GM19452 (cell line): Measurements from ENCODE around the gene ASXL2.

Source experiments
- ATAC-seq: cut with Tn5 transposase; IDR thresholded peaks from one replicate; pipeline ENCODE4 v1.9.1; 2021; ENCODE audit not compliant: unreplicated experiment

Gene ASXL2

DNA sequence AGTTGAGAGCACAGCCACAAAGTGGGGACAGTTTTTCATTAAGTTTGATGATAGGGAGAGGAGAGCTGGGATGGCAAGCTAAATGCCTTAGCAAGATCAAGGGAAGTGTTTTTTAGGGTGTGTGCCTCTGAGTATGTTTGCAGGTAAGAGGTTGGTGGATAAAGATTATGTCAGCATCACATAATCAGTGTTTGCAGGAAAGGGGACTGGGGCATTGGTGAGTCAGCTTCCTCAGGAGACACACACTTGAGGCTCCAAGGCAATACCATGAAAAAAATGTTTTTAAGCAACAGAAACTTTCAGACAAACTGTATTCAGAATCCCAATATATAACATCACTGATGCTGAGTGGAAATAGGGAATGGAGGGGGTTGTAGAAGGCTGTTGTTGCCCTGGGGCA, 179.5 kb downstream of the ASXL2 start:
- ATAC-seq, result no peak

DNA sequence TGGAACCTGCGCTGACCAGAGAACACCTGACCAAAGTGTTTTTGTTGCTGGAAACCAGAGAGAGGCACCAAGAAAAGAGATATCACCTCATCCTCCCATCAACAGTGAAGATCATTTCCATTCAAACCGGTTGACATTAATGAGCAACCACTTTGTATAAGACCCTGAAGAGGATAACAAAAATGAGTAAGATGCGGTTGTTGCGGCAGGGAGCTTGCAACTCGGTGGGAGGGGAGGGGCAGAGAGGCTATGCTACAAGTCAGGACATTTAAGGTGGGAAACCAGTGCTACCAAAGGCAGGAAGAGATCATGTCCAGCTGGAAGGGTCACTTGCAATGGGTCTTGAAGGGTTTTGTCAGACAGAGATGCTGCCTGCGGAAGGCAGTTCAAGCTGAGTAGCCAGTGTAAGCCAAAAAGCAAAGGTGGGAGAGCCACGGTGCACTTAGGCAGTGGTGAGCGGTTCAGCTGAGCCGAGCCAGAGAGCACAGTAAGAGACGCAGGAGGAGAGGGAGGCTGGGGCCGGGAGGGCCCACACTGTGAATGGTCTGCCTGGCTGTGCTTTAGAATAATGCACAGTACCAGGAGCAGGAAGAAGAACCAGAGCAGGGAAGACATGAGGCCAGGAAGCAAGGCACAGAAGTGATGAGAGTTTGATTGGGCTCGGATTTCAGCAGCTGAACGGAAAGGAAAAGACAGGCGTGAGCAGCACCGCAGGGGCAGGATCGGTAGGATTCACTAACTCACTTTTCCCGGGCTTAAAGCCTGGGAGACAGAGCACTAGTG, 180.5 kb downstream of the ASXL2 start:
- no peak for ATAC-seq

DNA sequence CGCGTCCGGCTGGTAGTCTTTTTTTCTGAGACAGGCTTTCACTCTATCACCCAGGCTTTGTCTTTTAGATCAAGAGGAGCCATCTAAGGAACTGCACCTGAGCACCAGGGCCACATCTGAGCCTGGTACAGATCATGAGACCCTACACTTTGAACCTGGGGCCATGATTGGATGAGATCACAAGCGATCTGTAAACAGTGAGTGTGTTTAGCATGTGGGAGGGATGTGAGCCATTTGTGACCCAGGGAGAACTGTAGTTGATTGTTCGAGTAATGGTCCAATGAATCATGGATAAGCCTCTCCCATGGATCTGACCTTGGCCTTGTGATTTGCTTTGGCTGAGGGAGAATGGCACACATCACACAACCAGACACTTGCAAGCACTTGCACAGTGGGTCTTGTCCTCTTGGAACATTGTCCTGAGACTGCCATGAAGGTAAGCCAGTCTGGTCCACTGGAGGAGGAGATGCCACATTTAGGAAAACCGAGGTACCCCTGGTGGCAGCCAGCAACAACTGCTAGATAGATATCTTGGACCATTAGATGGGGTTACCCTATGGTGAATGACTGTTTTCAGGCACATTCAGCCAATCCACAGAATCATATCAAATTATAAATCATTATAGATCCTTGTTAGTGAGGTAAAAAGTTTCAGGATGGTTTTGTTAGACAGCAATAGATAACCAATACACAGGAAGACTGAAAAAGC, 185.4 kb downstream of the ASXL2 start:
- ATAC-seq, result no peak

DNA sequence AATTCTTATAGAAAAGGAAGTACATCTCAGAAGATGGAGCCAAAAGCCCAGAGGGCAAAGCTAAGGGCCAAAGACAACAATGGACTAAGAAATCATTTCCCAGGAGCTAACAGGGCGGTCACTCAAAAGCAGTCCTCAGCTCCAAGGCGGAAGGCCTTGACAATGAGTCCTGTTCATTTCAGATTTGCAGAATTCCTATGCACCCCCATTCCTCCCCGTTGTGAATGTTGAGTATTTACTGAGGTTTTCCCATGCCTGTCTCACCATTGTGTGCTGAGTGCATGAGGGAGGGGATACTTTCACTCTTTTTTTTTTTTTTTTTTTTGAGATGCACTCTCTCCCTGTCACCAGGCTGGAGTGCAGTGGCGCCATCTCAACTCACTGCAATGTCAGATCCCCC, 186.1 kb downstream of the ASXL2 start:
- no peak for ATAC-seq

DNA sequence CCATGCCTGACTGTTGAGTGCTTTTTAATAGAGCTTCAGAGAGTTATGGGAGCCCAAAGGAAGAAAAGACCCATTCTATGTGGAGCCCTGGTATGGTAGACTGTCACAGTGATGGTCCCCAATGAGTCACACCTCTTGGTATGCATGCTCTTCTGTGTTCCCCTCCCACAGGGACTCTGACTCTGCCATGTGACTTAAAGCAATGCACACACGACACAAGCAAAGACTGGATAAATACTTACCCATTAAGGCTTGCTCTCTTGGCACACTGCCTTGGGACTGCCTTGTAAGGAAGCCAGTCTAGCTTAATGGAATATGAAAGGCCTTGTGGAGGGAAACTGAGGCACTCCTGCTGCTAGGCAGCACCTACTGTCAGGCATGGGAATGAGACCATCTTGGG, 188.2 kb downstream of the ASXL2 start:
- ATAC-seq, result no peak

DNA sequence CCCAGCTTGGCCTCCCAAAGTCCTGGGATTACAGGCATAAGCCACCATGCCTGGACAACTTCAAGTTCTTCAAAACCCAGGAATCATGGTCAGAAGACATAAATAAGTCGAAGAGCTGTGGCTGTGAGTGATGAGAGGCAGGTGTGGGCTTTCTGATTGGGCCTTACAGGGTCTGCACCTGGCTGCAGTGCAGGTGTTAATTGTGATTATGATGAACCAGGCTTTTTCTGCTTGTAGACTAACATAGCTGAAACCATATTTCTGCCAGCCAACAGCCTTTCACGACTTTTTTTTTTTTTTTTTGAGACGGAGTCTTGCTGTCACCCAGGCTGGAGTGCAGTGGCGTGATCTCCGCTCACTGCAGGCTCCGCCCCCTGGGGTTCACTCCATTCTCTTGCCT, 190.1 kb downstream of the ASXL2 start:
- ATAC-seq, result no peak

DNA sequence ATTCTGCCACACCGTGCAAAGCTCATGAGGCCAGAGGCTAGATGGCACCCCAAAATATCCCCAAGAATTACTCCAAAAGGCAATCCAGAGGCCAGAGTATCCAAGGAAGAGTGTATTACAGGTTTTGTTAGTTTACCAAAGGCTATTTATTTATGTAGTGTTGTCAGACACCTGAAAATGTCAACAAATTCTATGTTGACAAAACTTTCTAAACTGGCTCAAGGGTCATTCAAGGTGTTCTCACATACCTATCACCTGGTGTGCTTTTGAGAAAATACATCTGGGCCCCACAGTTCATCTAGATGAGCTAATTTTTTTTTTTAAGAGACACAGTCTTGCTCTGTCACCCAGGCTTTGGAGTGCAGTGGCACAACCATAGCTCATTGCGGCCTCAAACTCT, 192.5 kb downstream of the ASXL2 start:
- no peak for ATAC-seq

DNA sequence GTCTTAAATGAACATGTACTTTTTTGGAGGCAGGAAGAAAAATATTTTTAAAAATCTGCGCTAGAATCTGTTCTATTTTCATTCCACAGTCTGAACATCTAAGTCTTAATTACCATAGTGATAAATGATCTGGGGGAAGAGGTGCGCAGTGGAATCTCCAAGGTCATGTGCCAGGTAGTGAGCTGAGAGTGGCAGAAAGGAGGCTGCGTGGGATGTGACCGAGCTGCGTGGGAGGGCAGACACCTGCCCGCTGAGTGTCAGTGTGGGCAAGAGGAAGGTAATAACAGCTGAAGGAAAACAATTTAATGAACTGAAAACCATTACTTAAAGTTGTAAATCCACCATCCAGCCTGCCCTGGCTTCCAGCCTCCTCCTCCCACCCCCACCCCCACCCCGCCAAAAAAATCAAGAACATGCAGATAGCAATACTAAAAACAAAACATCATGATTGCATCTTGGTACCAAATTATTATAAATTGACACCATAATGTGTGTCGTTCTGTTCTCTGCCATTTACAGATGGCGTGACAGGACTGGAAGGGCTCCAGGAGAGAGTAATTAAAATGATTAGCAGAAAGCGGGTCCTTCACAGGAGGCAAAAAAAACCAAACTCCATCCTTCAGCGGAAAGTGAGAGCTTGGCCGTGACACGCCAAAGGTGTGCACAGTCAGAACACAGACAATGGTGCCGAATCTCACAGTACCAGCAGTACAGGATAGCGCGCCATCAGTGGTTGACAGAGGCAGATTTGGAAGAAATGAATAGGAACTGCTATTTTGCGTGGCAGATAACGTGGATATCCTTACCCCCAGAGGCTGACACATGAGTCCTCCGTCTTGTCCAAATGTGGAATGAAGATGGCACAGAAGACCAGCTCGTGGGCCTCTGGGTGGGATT, 193.5 kb downstream of the ASXL2 start:
- no peak for ATAC-seq
